Tibial nerve (tissue), 4 donors: Measurements from ENCODE around the gene NPDC1. TPM values are rescaled to one million over a fixed set of nuclear protein-coding genes. Genes with fewer than 3 reads are reported as not detected.
A peak's percentile ranks its signal among the peaks of the same experiment; 100 is the strongest.

Experiments used
- DNase-seq, 2 donors: peaks; one replicate each; pipeline ENCODE4 v3.0.0-alpha.2; 2019; ENCODE audit warnings: low spot score in 2 of 2
- H3K27ac ChIP-seq, 4 donors: fragments of 200-600 bp; sonication (generic) in 3 of 4; one replicate each; pipeline ENCODE4 v1.5.1; 2017 to 2019; ENCODE audit warnings: mild to moderate bottlenecking in 1 of 4
- H3K27me3 ChIP-seq, 2 donors: fragments of 200-600 bp; sonication (generic) in 1 of 2; one replicate each; pipeline versions ENCODE4 v1.5.1 to v1.6.0; 2017 to 2019
- H3K36me3 ChIP-seq, 3 donors: fragments of 200-600 bp; sonication (generic); one replicate each; pipeline ENCODE4 v1.5.1; 2018 to 2019
- H3K4me1 ChIP-seq, 4 donors: fragments of 200-600 bp; sonication (generic) in 3 of 4; one replicate each; pipeline ENCODE4 v1.5.1; 2017 to 2019
- H3K4me3 ChIP-seq, 4 donors: fragments of 200-600 bp; sonication (generic) in 3 of 4; one replicate each; pipeline ENCODE4 v1.5.1; 2017 to 2019; ENCODE audit warnings: mild to moderate bottlenecking in 1 of 4, moderate library complexity in 1 of 4
- H3K9me3 ChIP-seq, 4 donors: fragments of 200-600 bp; sonication (generic) in 3 of 4; one replicate each; pipeline ENCODE4 v1.5.1; 2017 to 2019
- CTCF ChIP-seq, 5 experiments: fragments of 200-600 bp in 3 of 5; fragments of 450-650 bp in 2 of 5; sonication (generic) in 3 of 5; IDR thresholded peaks; one replicate each; pipeline ENCODE4 v1.5.1; 2016 to 2019; ENCODE audit warnings: antibody characterized with exemption in 5 of 5, mild to moderate bottlenecking in 3 of 5, moderate library complexity in 2 of 5
- EP300 ChIP-seq, 2 donors: sonication (generic); formaldehyde crosslinking; IDR thresholded peaks; one replicate each; pipeline ENCODE4 v1.6.1; 2017; ENCODE audit warnings: antibody characterized with exemption in 2 of 2, mild to moderate bottlenecking in 1 of 2
- POLR2A ChIP-seq, 2 donors: fragments of 450-650 bp; IDR thresholded peaks; one replicate each; pipeline ENCODE4 v1.6.1; 2017; ENCODE audit warnings: antibody characterized with exemption in 2 of 2, mild to moderate bottlenecking in 2 of 2, moderate library complexity in 2 of 2
- WGBS, 2 donors: methylation state at CpG; one replicate each; pipeline ENCODE4 v1.1.5; 2018; 5-methylcytosine and 5-hydroxymethylcytosine counted together
- total RNA-seq, 4 donors: library from RNA; depleted of rRNA; stranded (reverse); fragments of >200 nt; gene quantifications; one replicate each; pipeline ENCODE4 v1.1.0, GENCODE V29; 2016

The NPDC1 gene
- total RNA-seq, 4 donors from 2014 or later = 80.6 to 269 (median 182) TPM

GRCh38 chr9:137028263-137029057, 17.5 kb downstream of the NPDC1 start:
- peak in 3 of 5 experiments; percentile 2 to 80 (median 51) for TF ChIP-seq CTCF (IDR thresholded peaks at IDR 0.05)
- TF ChIP-seq EP300 (IDR thresholded peaks at IDR 0.05) = no peak
- TF ChIP-seq POLR2A (IDR thresholded peaks at IDR 0.05) = no peak
- no peaks in the 10 kb centered on the region for H3K36me3 ChIP-seq
- peaks cover 0 to 72% (median 59%) of the 10 kb centered on the region in 4 donors for H3K4me1 ChIP-seq
- H3K4me3 ChIP-seq = peak overlapping the region; percentile 47 to 74 (median 66)
- no peaks in the 10 kb centered on the region for H3K27me3 ChIP-seq
- 0 to 2% methylated on average over 38 to 77 of the region's 98 CpGs for WGBS, 2 donors
- peak overlapping the region; percentile 73 to 93 (median 84) for H3K27ac ChIP-seq
- no peak for DNase-seq
- no peaks in the 10 kb centered on the region for H3K9me3 ChIP-seq

- Histone ChIP-seq H3K4me1 (peaks cover 0 to 80% (median 66%) of the 10 kb centered on the region in 4 donors), H3K9me3 (no peaks in the 10 kb centered on the region), H3K36me3 (peaks cover 0 to 2% (median 0%) of the 10 kb centered on the region in 3 donors), H3K27me3 (no peaks in the 10 kb centered on the region), H3K27ac (peak within 1 kb of the TSS; percentile 78 to 97 (median 86)), H3K4me3 (peak within 1 kb of the TSS; percentile 63 to 74 (median 66))
- 5 to 12% methylated on average over 9 to 28 of the region's 95 CpGs for WGBS, 2 donors
- no peak for DNase-seq
- TF ChIP-seq EP300 (IDR thresholded peaks at IDR 0.05) (no peak), CTCF (IDR thresholded peaks at IDR 0.05) (no peak), POLR2A (IDR thresholded peaks at IDR 0.05) (no peak)
Observed at GRCh38 chr9:137027369-137028262, 18.4 kb downstream of the NPDC1 start, which contains the start of gene ABCA2. Gene ABCA2 (minus strand): TSS chr9:137028237. CDS start chr9:137028140, 97 bp downstream.

DNA sequence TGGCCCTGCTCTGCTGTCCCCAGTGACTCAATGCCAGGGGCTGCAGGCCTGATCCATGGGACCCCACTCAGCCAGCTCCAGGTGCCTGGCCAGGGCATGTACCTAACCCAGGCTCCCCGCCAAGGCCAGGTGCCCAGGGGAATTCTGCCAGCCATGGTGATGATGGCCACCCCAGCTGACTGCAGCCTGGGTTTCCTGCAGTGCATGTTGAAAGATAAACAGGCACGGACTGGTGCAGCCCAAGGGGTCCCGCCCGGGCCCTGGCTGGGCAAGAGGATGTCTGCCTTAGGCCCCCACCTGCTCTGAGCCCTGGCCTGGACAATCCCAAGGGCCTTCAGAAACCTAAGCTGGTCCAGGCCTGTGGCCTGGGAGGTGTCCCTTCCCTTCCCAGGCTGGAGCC, 19.1 kb downstream of the NPDC1 start:
- WGBS, 2 donors = 56 to 61% methylated on average over 3 of the region's 4 CpGs
- H3K36me3 ChIP-seq = peaks cover 0 to 8% (median 0%) of the 10 kb centered on the region in 3 donors
- no peaks in the 10 kb centered on the region for H3K27me3 ChIP-seq
- DNase-seq = no peak
- H3K27ac ChIP-seq = peak overlapping the region; percentile 78 to 97 (median 86)
- H3K4me3 ChIP-seq = peak overlapping the region; percentile 43 to 63 (median 57)
- H3K4me1 ChIP-seq = peaks cover 0 to 84% (median 71%) of the 10 kb centered on the region in 4 donors
- no peaks in the 10 kb centered on the region for H3K9me3 ChIP-seq
- TF ChIP-seq POLR2A (IDR thresholded peaks at IDR 0.05) (no peak), EP300 (IDR thresholded peaks at IDR 0.05) (no peak), CTCF (IDR thresholded peaks at IDR 0.05) (no peak)

DNA sequence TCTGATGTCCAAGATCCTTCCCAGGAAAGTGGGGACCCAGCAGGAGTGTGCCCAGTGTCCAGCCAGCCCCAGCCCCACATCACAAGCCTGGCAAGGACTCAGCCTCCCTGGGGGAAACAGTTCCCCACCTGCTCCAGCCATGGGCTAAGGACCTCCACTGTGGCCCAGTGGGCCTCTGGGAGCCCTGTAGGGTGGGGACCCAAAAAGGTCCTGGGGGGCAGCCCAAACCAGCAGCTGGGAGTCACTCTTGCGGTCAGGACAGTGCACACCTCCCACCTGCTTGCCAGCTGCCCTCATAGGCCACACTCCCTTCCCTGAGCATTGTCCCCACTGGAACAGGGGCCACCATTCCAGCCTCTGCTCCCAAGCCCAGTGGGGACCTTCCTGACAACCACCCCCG, 19.6 kb downstream of the NPDC1 start:
- DNase-seq = no peak
- WGBS, 2 donors = 53 to 61% methylated on average over 2 of the region's 2 CpGs

More for the DNA sequence above, 19.6 kb downstream of the NPDC1 start:
- peaks cover 0 to 12% (median 0%) of the 10 kb centered on the region in 3 donors for H3K36me3 ChIP-seq
- H3K27me3 ChIP-seq = no peaks in the 10 kb centered on the region
- H3K9me3 ChIP-seq = no peaks in the 10 kb centered on the region
- H3K4me1 ChIP-seq = peaks cover 0 to 80% (median 68%) of the 10 kb centered on the region in 4 donors
- peak overlapping the region; percentile 43 to 63 (median 57) for H3K4me3 ChIP-seq
- TF ChIP-seq CTCF (IDR thresholded peaks at IDR 0.05) (no peak), EP300 (IDR thresholded peaks at IDR 0.05) (no peak), POLR2A (IDR thresholded peaks at IDR 0.05) (no peak)
- H3K27ac ChIP-seq = peak overlapping the region; percentile 78 to 97 (median 86)
